Left ventricle myocardium inferior (tissue), 1 donor: ENCODE measurements around the gene DDR1. TPM values are rescaled to one million over a fixed set of nuclear protein-coding genes. Genes with fewer than 3 reads are reported as not detected.

ENCODE experiments used
- DNase-seq: peaks from one replicate; pipeline ENCODE4 v3.0.0-alpha.2; 2020
- H3K27ac ChIP-seq: fragments of 200-600 bp; replicated peaks from 2 replicates; pipeline ENCODE4 v1.8.0; 2021
- H3K27me3 ChIP-seq: fragments of 200-600 bp; 2 replicates; pipeline ENCODE4 v1.8.0; 2021; ENCODE audit warnings: low read depth
- H3K36me3 ChIP-seq: fragments of 200-600 bp; 2 replicates; pipeline ENCODE4 v1.8.0; 2021
- H3K4me1 ChIP-seq: fragments of 200-600 bp; 2 replicates; pipeline ENCODE4 v1.8.0; 2021
- H3K4me3 ChIP-seq: fragments of 200-600 bp; 2 replicates; pipeline ENCODE4 v1.8.0; 2021; ENCODE audit warnings: mild to moderate bottlenecking, moderate library complexity
- H3K9me3 ChIP-seq: fragments of 200-600 bp; replicated peaks from 2 replicates; pipeline ENCODE4 v1.8.0; 2021
- CTCF ChIP-seq: fragments of 200-600 bp; IDR thresholded peaks from 2 replicates; pipeline ENCODE4 v1.8.0; 2021; ENCODE audit warnings: antibody characterized with exemption, mild to moderate bottlenecking, borderline replicate concordance
- intact Hi-C: fragments of 100-400 bp; cut with micrococcal nuclease; formaldehyde crosslinking; loops from one replicate; pipeline ENCODE4 v1.11.0; 2022
- total RNA-seq: library from RNA; stranded (reverse); fragmentation: NEBNext Ultra II Directional; extraction: Animal tissue kit (Norgen Biotek cat#: 25700); gene quantifications from one replicate; pipeline ENCODE4 v1.2.1, GENCODE V29; 2021
- donor health status: DM: no; HTN: yes; CAD: no; lungs with severe emphysema.

DDR1 gene
- total RNA-seq, 1 donor from 2014 or later, result 28.2 TPM

GRCh38 chr6:30937265-30937664 lies 52.9 kb downstream of the DDR1 start:
- no peaks in the 10 kb centered on the region for H3K9me3 ChIP-seq

GRCh38 chr6:30938730-30939129 lies 54.4 kb downstream of the DDR1 start:
- TF ChIP-seq CTCF, result no peak
- no peaks in the 10 kb centered on the region for H3K9me3 ChIP-seq
- intact Hi-C loops, result no loop called here
- peaks cover 12% of the 10 kb centered on the region for H3K27me3 ChIP-seq
- DNase-seq, result no peak
- H3K27ac ChIP-seq, result no peak overlapping the region
- no peak overlapping the region for H3K4me3 ChIP-seq
- H3K36me3 ChIP-seq, result no peaks in the 10 kb centered on the region
- H3K4me1 ChIP-seq, result peaks cover 11% of the 10 kb centered on the region

More at GRCh38 chr6:30937265-30937664, 52.9 kb downstream of the DDR1 start:
- no peak for DNase-seq
- TF ChIP-seq CTCF, result no peak
- peaks cover 2% of the 10 kb centered on the region for H3K4me1 ChIP-seq
- peaks cover 12% of the 10 kb centered on the region for H3K27me3 ChIP-seq
- H3K36me3 ChIP-seq, result no peaks in the 10 kb centered on the region
- H3K4me3 ChIP-seq, result no peak overlapping the region
- H3K27ac ChIP-seq, result no peak overlapping the region
- intact Hi-C loops, result no loop called here

- no peak for DNase-seq
- H3K4me3 ChIP-seq, result no peak overlapping the region
- H3K4me1 ChIP-seq, result peaks cover 11% of the 10 kb centered on the region
- no peak overlapping the region for H3K27ac ChIP-seq
- H3K9me3 ChIP-seq, result no peaks in the 10 kb centered on the region
- intact Hi-C loops, result no loop called here
- TF ChIP-seq CTCF, result no peak
- H3K36me3 ChIP-seq, result no peaks in the 10 kb centered on the region
- peaks cover 12% of the 10 kb centered on the region for H3K27me3 ChIP-seq
Observed at GRCh38 chr6:30939473-30939872, 55.2 kb downstream of the DDR1 start.

DNA sequence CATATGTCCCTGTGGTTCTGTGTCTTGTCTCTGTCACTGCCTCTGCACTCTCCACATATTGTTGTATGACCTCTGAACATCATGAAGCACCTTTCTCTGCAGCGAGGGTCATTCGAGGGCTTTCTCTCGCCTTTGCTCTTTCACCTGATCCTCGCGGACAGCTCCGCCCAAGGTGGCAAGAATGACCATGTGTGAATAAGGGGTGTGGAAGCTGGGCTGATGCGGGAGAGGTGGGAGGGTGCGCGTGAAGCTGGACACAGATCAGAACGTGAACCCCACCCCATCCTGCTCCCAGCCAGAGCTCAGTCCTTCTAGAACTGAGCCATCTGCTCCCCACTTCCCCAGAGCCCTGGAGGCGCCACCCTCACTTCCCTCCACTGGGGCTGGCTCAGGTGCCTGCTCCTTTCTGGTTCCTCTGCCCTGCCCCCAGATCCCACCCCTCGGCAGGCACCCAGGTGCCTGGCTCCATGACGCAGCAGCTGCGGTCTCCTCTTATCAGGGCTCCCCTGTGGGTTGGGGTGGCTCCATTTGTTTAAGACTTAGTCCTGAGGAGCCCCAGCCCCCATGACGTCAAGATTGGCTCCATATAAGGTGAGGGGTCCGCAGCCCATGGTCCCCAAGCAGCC lies 56.2 kb downstream of the DDR1 start, which contains the start of gene MUCL3:
Gene MUCL3 (plus strand): TSS at position 613 of the 626 bp plus-strand sequence. CDS start 27 bp downstream, outside the sequence.
- intact Hi-C loops, result no loop called here
- no peaks in the 10 kb centered on the region for H3K9me3 ChIP-seq
- no peak for DNase-seq
- H3K4me1 ChIP-seq, result peaks cover 11% of the 10 kb centered on the region
- H3K4me3 ChIP-seq, result no peak within 1 kb of the TSS
- peaks cover 12% of the 10 kb centered on the region for H3K27me3 ChIP-seq
- no peak for TF ChIP-seq CTCF
- H3K27ac ChIP-seq, result no peak within 1 kb of the TSS
- H3K36me3 ChIP-seq, result no peaks in the 10 kb centered on the region

GRCh38 chr6:30942338-30943060 lies 58.2 kb downstream of the DDR1 start:
- peaks cover 9% of the 10 kb centered on the region for H3K27me3 ChIP-seq
- peak overlapping the region; percentile 6 for H3K4me3 ChIP-seq
- peak; percentile 52 for TF ChIP-seq CTCF
- peak; percentile 65 for DNase-seq
- H3K9me3 ChIP-seq, result no peaks in the 10 kb centered on the region
- no peaks in the 10 kb centered on the region for H3K36me3 ChIP-seq
- intact Hi-C loops, result no loop called here
- H3K4me1 ChIP-seq, result peaks cover 11% of the 10 kb centered on the region
- no peak overlapping the region for H3K27ac ChIP-seq
